NCI-H2196 (cell line): ENCODE results near the gene HMGB3.
"Not testable (repeated sequence)": the region's sequence is repeated elsewhere in the genome, so short reads cannot be mapped to it uniquely, and the experiment has no call there.

Experiments used
- DNase-seq: peaks from one replicate; lab custom pipeline; 2025; ENCODE audit not compliant: unreplicated experiment; lab: John Stamatoyannopoulos, UW

Gene HMGB3

GRCh38 chrX:150982788-150983520, at the start of gene HMGB3:
Gene HMGB3, plus strand, starts transcription at chrX:150983335. Its CDS starts 2,265 bp downstream, at chrX:150985600.
- peak; percentile 91 for DNase-seq

- no peak for DNase-seq
These were observed 49.2 kb upstream of the HMGB3 start for GRCh38 chrX:150933945-150934350.

- DNase-seq, result peak; percentile 57
These were observed 48.7 kb upstream of the HMGB3 start for GRCh38 chrX:150934453-150934852.

GRCh38 chrX:150935467-150935866, 47.7 kb upstream of the HMGB3 start:
- DNase-seq, result no peak

GRCh38 chrX:150936556-150936955, 46.6 kb upstream of the HMGB3 start:
- no peak for DNase-seq

- DNase-seq, result peak; percentile 49
These were observed 42.2 kb upstream of the HMGB3 start for GRCh38 chrX:150940844-150941495.

- no peak for DNase-seq
These were observed 41.6 kb upstream of the HMGB3 start for GRCh38 chrX:150941580-150941979.

- peak; percentile 17 for DNase-seq
These were observed 40.1 kb upstream of the HMGB3 start for GRCh38 chrX:150942942-150943594.

- no peak for DNase-seq
These were observed 38.9 kb upstream of the HMGB3 start for GRCh38 chrX:150944233-150944632.

- no peak for DNase-seq
These were observed 28.2 kb upstream of the HMGB3 start for GRCh38 chrX:150954951-150955350.

GRCh38 chrX:150955590-150955989, 27.5 kb upstream of the HMGB3 start:
- no peak for DNase-seq

GRCh38 chrX:150958177-150958576, 25.0 kb upstream of the HMGB3 start:
- DNase-seq, result peak; percentile 49

GRCh38 chrX:150959557-150959956, 23.6 kb upstream of the HMGB3 start:
- DNase-seq, result no peak

GRCh38 chrX:150961631-150962030, 21.5 kb upstream of the HMGB3 start:
- DNase-seq, result no peak

- not testable (repeated sequence) for DNase-seq
These were observed 18.7 kb upstream of the HMGB3 start for GRCh38 chrX:150964416-150964815.

- DNase-seq, result no peak
These were observed 16.9 kb upstream of the HMGB3 start for GRCh38 chrX:150966235-150966634.

GRCh38 chrX:150966742-150967141, 16.4 kb upstream of the HMGB3 start:
- DNase-seq, result no peak

- DNase-seq, result no peak
These were observed 15.3 kb upstream of the HMGB3 start for GRCh38 chrX:150967786-150968185.

- no peak for DNase-seq
These were observed 14.0 kb upstream of the HMGB3 start for GRCh38 chrX:150968862-150969720.

- no peak for DNase-seq
These were observed 10.7 kb upstream of the HMGB3 start for GRCh38 chrX:150972450-150972849.
